ENCODE results near the gene RRAD.

- TF ChIP-seq ATF3 (IDR thresholded peaks at IDR 0.05) (no peak), CTCF (IDR thresholded peaks at IDR 0.05; ENCODE audit: low read depth, low read length, missing input control) (no peak), TAF1 (conservative IDR thresholded peaks at IDR 0.05) (no peak)
Observed at GRCh38 chr16:66960270-66960669, 34.9 kb upstream of the RRAD start.

All from liver (tissue), 3 donors.